AML-193 (cell line): Measurements from ENCODE around the gene TSPAN7.
A peak's percentile ranks its signal among the peaks of the same experiment; 100 is the strongest.

Source experiments
- DNase-seq, 2 experiments: peaks; one replicate each; lab custom pipeline; 2025; lab: John Stamatoyannopoulos, UW

TSPAN7 gene

DNA sequence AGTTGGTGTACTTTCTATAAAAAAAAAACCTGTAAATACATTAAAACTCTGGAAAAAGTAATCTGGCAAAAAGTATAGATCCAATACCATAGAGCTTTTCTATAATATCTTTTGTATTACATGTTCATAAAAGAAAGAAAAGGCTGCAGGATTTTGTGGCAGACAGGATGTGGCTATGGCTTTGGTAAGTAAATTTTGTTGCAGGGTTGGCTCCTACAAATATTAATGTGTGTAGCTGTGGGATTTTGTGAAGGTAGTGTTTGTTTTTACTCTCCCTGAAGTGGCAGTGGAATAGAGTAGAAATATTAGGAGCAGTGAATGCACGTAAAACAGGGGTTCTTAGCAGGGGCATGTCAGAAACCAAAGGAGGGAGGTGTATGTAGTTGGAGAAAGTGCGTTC lies 84.8 kb downstream of the TSPAN7 start:
- DNase-seq = no peak

DNA sequence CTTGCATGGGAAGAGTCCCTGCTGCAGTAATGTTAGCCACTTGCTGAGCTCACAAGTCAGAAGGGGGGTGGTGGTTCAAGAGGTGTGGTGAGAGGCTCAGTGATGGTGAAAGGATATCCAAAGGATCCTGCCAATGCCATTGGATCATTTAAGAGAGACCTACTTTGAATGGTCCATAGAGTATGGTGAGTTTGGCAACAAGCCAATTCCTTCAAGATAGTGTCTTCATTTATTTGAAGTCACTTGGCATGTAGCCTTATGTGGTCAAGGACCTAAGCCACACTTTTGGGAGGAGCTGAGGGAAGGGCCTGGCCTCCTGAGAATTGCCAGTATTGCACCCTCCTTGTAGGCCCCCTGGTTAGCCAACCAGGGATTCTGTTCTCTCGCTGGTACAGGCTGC lies 87.9 kb downstream of the TSPAN7 start:
- DNase-seq = no peak

DNA sequence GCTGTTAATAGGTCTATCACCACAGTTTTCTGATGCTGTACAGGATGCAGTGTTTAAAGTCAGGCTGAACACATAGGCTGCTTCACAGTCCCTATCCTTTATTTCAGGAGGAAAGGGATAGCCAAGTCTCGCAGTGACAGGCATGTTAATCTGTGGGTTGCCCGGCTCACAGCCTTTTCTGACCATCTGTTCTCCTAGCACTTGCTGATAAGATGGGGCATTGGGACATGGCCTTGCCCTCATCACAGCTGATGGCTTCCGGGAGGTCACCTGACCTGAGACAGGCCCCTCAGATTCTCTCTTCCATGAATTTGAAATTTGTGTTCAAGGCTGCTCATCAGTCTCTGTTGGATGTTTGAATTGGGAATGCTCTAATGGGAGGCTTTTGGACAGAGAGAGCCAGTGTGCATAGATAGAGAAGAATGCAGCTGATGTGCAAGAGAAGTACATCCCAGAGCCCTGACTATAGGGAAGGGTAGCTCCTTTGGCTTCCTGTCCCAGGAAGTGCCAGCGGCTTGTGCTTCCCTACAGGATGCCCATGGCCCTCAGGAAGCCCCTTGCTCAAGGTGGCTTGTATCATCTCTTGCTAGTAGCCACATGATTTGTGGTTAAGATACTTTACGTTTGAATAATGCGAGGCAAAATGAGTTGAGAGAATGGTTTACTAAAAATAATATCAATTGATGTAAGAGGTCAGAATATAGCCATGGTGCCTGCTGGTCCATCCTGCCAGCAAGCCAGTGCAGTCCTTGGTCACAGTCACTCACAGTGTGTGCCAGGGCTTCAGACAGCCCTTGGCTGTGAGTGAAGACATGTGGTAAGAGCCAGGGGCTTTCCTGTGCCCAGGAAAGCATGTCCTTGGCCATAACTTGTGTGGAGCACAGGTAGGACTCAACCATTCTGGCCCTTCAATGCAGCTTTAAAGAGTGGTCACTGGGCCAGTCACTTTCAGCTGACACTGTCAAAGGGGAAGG lies 88.6 kb downstream of the TSPAN7 start:
- no peak for DNase-seq

DNA sequence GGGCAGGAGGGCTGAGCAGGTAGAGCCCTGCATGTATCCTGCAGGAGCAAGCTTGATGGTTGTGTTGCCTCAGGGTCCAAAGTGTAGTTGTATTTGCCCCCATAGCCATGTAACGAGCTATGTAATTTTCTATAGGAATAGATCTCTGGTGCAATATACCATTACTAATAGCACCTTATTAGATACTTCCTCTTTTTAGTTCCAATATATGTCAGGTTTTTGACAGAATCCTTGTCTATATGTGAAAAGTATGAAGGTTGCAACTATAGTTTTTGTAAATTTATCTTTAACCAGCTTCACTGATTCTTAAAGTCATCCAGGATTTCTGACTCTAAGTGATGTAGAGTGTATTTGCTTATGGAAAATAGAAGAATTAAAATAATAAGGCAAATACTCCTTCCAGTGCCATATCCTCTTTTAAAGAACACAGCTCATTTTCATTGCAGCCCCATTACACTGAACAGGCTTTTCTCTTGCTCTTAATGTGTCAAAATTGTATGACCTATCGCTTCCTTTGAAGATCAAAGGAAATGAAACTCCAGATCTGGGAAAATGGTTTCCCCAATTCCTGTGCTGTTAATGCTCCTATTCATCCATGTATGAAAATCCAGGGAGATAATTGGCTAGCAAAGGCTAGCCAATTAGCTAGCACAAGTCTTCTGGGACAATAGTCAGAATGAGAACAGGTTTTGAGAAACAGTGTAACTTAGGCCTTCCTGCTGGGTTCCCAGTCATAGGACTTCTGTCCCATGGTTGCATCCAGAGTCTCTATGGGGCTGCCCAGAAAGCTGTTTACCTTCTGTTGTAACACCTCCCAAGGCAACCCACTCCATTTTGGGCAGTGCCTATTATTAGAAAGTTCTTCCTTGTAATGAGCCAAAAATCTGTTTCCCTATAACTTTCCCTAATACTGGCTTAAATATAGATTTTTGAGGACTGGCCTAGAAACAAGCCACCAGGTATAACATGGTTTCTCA lies 90.6 kb downstream of the TSPAN7 start:
- no peak for DNase-seq

DNA sequence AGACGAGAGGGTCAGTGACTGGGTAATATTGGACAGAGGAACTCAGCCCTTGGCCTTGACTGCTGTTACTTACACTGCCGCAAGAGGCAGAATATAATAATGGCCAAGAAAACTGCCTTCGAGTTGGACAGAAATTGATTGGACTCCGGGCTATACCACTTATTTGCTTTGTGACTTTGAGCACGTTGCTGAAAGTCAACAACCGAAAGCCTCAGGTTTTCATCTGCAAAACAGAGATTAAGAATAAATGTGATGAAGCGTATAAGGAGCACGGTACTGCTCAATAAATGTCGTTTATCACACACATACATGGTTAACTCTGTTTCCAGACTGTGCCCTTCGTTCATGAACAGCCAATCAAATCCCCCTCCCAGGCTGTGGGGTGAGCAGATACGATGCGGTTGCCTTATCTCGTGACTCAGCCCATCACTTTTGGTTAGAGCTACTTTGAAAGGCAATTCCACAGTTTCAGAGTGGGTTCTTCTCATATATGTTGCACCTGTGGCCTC lies 91.6 kb downstream of the TSPAN7 start:
- DNase-seq = no peak

DNA sequence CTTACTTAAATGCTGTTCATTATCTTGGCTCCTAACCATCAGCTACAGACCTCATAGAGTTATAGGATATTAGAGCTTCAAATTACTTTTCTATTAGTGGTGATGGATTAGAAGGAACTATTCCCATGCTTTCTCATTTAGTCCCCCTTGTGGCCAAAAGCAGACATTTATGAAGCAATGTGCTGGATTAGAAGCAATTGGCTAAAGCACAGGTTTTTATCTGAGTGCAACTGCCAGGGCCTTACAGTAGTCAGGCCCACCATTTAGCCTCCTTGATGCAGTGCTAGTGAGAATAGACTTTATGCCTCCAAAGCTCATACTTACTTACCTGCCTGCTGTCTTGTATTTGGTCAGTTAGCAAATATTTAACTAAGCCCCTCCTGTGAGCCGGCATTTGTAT lies 93.0 kb downstream of the TSPAN7 start:
- peak in 1 of 2 experiments; percentile 2 for DNase-seq

DNA sequence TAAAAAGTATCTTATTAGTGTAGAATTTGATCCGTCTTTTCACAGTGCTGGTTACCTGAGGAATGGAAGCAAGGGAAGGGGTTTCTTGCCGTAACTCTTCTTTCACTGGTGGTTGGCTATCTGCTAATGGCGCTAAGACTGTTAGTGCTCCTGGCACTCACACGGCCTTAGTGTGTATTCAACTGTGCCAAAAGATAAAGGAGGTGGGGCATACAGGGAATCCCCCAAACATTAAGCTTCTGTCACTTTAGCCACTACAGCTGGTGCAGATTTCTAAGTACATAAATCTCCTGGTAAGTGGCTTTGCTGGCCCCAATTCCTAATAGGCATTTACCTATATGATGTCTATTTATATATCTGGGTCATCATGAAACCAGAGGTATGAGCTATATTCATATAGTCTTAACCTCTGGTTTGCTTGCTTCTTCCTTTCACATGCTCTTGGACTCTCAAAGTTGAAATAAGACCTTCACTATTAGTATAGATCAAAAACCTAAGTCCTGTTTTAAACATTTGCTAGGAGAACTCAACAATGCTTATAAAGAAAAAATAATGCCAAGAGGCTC lies 95.1 kb downstream of the TSPAN7 start:
- DNase-seq = no peak

DNA sequence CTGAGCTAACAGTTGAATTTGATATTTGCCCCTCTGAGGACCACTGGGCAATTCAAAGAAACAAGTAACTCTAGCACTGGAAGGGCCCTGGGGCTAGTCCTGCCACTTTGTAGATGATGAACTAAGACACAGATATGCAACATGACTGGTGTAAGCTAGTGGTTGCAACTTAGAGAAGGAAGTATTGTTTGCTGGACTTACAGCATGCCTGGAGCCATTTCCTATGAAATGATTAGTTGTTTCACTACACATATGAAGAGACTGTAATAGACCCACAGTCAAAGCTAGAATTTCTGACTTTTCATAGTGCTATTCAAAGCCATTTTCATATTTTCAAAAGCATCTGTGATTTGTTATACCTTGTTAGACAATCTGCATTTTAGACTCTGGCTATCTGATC lies 96.2 kb downstream of the TSPAN7 start:
- DNase-seq = no peak

DNA sequence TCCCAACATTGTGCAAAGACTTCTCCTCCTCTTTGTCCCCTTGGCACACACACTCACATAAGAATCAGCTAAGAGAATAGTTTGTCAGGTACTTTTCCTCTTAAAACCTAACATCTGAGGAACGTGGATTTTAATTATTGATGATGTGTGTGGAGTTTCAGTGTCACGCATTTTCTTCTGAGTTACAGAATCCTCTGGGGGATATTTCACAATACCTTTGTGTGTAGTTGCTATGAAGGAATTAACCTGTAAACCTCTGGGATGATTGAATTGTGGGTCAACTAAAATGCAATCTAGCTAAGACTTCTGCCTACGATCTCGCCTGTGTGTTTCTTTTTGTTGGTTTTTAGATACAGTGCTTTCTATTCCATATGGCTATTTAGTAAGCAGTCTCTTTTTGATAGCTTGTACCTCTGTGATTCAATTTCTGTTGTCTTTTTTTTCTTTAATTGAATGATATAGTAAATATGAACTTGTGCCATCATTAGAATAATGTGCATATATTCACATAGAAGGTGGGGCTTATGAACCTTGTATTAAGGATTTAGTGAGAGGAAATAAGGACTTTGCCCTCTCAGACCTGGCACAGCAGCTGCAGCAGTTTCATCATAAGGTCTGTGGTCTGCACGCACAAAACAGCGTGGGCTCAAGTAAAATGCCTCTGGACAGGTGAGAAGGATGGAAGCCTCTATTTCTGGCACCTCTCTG lies 99.2 kb downstream of the TSPAN7 start:
- no peak for DNase-seq

DNA sequence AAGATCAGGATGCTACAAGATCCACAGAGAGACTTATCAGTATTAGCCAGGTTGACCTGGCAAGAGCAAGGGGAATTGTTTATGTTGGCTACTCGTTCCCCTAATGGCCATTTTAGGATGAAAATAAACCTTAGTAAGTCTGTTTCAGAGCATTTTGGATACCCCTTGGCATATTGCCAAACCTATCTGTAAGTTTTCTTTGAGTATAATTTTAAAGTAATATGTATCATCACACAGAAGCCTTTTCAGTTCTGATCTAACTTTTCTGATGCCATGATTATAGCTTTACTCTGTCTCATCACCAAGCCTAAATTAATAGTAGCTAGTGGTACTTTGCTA lies 99.7 kb downstream of the TSPAN7 start:
- DNase-seq = no peak

DNA sequence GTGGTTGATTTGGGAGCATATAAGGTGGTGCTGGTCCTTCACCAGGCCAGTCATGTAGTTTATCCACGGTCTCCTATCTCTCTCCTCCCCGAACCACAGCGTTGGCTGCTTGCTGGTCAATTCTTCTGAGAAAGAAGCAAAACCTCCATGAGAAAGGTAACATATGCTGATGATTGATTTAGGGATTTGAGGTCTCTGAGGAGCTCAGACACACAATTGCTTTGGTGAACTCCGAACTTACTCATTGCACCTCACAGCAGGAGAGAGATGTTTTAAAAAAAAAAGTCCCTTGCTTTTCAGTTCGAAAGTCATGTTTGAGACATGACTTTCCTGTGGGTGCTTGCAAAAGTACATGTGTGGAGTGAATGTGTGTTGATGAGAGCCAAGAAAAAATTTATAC lies 100.2 kb downstream of the TSPAN7 start:
- DNase-seq = no peak

DNA sequence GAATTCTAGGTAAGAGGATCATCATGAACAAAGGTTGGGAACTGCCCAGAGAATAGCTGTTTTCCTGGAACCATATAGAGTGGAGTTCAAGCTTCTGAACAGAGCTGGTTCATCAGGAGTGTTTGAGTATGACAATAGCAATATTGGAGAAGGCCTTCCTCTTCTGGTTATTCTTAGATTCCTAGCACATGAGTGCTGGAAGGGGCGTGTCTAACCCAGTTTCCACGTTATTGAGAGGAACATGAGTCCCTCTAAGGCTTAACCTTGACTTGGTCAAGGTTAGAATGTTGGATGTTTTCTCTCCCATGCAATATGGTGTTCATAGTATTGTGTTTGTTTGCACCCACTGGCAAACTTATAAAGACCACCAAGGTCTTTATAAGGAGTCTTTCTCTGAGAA lies 101.3 kb downstream of the TSPAN7 start:
- no peak for DNase-seq

DNA sequence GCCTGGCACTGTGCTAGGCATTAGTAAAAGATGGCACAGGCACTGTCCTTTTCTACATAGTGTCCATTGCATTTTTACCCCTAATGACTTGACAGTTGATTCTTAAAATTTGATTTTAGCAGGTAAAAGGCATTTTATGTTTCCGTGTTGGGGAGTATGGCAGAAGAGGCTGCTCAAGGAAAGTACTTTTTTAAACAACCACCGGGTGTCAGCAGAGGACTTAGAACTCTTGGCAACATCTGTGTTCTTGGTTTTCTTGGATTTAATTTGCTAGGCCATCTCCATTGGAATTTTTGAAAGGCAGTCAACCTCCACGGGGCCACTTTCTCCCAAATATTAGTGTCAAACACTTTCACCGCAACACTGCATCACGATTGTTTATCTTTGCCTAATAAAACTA lies 102.9 kb downstream of the TSPAN7 start:
- DNase-seq = no peak

DNA sequence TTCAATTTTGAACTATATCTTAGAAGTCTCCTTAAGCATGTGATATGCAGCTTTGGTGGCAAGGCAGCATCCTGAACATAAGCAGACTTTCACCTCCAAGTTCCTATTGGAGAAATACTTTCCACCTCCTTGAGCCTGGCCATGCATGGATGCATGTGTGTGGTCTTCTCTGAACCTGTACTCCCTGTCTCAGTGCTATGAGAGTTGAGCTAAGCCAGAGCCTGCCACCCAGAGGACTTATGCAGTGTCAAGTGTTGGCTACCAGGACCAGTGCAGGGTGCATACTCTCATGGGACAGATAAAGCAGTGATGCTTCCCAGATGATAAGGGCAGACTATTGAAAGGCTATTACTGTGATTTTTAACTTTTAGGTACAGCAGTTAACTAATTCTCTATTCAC lies 105.6 kb downstream of the TSPAN7 start:
- DNase-seq = no peak

DNA sequence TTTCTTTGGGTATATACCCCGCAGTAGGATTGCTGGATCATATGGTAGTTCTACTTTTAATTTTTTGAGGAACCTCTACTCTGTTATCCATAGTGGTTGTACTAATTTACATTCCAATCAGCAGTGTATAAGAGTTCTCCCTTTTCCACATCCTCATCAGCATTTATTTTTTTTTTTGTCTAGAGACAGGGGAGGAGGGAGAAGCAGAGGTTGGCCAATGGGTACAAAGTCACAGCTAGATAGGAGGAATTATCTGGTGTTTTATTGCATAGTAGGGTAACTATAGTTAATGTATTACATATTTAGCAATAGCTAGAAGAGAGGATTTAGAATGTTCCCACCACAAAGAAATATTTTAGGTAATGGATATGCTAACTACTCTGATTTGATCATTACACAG lies 107.4 kb downstream of the TSPAN7 start:
- DNase-seq = no peak

DNA sequence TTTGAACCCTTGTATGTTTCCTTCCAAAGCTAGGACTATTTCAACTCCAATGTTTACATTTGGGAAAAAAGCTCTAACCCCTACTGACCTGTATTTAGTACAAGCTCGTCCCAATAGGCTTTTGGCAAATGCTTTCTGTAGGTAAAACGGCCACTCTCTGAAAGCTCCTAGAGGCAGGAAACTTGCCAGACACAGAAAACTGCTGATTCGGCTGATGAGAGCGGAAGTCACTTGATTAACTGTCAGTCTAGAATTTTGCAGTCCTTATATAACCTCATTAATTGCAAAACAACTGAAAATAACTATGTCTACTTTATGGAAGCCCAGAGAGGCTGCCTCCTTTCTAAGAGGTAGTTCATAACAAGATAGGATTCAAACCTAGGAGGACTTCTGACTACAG lies 108.1 kb downstream of the TSPAN7 start:
- DNase-seq = no peak

DNA sequence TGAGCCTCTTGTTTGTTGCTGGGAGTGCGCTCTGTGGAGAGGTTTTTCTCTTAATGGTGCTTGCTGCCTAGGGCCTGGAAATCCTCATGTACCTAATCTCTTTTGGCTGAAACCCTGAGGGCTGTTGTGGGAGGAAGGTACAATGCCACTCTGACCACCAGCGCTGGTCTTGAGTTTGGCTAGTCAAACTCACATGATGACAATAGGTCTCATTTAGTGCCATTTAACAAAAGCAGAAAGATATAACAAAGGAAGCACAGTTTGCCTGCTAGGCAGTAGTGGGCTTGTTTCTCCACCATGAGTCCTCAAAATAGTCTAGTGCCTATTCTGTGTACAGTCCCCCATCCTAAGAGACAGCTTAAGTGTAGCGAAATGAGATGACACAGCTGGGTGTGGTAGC lies 111.3 kb downstream of the TSPAN7 start:
- DNase-seq = no peak

DNA sequence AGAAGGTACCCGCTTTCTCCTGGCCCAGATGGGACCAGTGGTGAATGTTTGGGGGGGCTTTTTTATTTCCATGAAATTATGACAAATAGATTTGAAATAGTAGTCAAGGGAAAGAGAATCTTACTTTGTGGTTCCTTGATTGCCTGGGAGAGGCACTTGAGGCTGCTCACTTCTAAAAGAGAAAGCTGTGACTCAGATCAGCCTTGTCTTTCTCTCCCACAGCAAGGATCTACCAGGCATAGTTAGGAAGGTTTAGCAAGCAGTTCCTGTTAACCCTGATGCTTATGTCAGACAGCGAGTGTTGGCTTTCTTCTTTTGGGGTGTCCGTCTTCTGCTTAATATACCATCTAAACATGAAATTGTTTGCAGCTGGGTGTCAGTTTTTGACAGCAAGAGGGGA lies 114.5 kb downstream of the TSPAN7 start:
- DNase-seq = no peak

DNA sequence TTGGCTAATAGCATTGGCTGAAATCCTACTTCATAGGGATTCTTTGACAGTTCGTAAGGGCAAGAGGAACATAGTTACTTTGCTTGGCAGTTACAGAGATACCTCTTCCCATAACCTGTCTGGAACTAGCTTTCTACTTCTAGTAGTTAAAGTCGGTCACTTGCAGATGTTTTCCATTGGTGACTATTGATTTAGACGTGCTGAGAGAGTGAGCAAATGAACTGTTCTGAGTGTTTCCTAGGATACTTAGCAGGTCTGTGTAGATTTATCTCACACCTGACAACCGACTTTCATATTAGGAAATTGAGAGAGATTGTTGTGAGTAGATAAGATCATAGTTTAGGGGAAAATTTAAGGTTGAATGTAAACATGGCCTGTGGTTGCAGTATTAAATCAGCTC lies 116.8 kb downstream of the TSPAN7 start:
- DNase-seq = no peak

DNA sequence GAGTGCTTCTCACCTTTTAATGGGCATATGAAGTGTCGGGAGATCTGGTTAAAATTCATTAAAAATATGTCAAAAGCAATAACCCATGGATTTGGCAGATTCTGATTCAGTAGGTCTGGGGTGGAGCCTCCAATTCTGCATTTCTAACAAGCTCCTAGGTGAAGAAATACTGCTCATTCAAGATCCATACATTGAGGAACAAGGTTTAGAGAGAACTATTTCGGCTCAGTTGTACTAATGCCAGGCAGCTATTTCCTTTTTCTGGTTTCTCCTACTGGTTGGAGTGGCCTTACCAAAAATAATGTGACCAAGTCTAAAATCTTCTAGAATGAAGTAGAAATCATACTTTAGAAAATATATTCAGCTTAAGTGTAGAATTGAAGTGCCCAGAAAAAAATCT lies 117.5 kb downstream of the TSPAN7 start:
- DNase-seq = no peak

DNA sequence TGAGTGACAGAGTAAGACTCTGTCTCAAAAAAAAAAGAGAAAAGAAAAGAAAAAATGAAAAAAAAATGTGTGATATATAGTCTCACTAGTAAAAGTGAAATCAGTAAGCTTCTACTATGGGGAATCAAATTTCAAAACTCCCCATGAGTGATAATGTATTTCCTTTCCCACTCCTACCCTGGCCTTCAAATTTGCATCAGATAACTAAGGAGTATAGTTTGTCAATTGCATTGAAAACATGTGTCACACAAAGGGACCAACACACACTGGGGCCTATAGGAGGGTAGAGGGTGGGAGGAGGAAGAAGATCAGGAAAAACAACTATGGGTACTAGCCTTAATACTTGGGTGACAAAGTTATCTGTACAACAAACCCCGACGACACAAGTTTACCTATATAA lies 118.4 kb downstream of the TSPAN7 start:
- DNase-seq = no peak

DNA sequence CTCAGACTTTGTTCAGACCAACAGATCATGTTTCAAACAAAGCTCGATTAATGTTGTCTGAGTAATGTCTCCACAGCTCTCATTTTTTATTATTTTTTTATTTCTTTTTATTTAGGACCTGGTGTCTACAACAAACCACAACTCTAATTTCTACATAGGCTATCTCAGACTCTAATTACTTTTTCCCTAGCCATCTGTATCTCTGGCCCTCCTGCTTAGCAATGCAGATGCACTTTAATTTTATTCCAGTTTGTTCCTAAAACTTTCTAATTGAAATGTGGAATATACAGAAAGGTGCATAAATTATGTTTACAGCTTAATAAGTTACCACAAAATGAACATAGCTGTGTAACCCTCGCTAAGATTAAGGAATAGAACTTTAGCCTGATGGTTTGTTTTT lies 120.8 kb downstream of the TSPAN7 start:
- no peak for DNase-seq
